GM11168 (cell line): ENCODE measurements around the gene NOL4L.

Experiments used
- in situ Hi-C: fragments of 300-500 bp; cut with MboI; formaldehyde crosslinking; loops from one replicate; pipeline ENCODE4 v1.12.0; 2022; ENCODE audit warnings: low sequenced_read_pairs; ENCODE audit not compliant: unreplicated experiment

The NOL4L gene

GRCh38 chr20:32585011-32585585 is at the start of gene NOL4L:
NOL4L (minus strand) TSS chr20:32585333; CDS start chr20:32584890, 443 bp downstream.
- in situ Hi-C loops: no loop called here

- in situ Hi-C loops: no loop called here
These were observed 49.1 kb upstream of the NOL4L start for GRCh38 chr20:32634041-32634805.

- in situ Hi-C loops: no loop called here
These were observed 47.6 kb upstream of the NOL4L start for GRCh38 chr20:32632461-32633354.

GRCh38 chr20:32631933-32632460 is 46.9 kb upstream of the NOL4L start:
- in situ Hi-C loops: no loop called here

- in situ Hi-C loops: no loop called here
These were observed 44.7 kb upstream of the NOL4L start for GRCh38 chr20:32629813-32630212.

GRCh38 chr20:32628960-32629530 is 43.9 kb upstream of the NOL4L start:
- in situ Hi-C loops: no loop called here

- in situ Hi-C loops: no loop called here
These were observed 41.9 kb upstream of the NOL4L start for GRCh38 chr20:32626859-32627636.

- in situ Hi-C loops: no loop called here
These were observed 41.3 kb upstream of the NOL4L start for GRCh38 chr20:32626407-32626806.

GRCh38 chr20:32625996-32626395 is 40.9 kb upstream of the NOL4L start:
- in situ Hi-C loops: no loop called here

GRCh38 chr20:32624687-32625345 is 39.7 kb upstream of the NOL4L start:
- in situ Hi-C loops: no loop called here

GRCh38 chr20:32623667-32624157 is 38.6 kb upstream of the NOL4L start:
- in situ Hi-C loops: no loop called here

- in situ Hi-C loops: no loop called here
These were observed 37.7 kb upstream of the NOL4L start for GRCh38 chr20:32622585-32623468.

- in situ Hi-C loops: no loop called here
These were observed 36.9 kb upstream of the NOL4L start for GRCh38 chr20:32621891-32622584.

- in situ Hi-C loops: no loop called here
These were observed 36.1 kb upstream of the NOL4L start for GRCh38 chr20:32621071-32621890.

- in situ Hi-C loops: no loop called here
These were observed 34.5 kb upstream of the NOL4L start for GRCh38 chr20:32619586-32619985.

GRCh38 chr20:32614772-32615171 is 29.6 kb upstream of the NOL4L start:
- in situ Hi-C loops: no loop called here

- in situ Hi-C loops: no loop called here
These were observed 29.2 kb upstream of the NOL4L start for GRCh38 chr20:32614303-32614702.
